ENCODE data around the gene ANAPC13.

DNA sequence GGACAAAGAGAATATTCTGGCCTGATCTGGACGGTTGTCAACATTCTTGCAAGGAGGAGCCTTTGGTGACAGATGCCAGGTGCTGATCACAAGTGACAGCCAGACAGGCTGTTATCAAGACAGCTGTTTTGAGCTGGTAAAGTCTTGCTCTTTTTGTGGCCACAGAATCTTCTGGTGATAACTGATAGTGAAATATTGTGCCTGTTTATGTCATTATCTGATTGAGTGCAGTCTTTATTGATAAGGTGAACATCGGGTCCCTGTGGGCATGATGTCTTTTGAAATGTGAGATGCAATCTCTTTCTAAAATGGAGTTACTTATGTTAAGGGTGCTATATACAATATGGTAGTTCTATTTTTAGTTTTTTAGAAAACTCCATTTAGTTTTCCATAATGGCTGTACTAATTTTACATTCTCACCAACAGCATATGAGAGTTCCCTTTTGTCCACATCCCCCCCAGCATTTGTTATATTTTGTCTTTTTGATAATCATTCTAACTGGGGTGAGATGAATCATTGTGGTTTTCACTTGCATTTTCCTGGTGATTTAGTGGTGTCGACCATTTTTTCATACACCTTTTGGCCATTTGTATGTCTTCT is 10.8 kb upstream of the ANAPC13 start:
- TF ChIP-seq, protein P1, sequence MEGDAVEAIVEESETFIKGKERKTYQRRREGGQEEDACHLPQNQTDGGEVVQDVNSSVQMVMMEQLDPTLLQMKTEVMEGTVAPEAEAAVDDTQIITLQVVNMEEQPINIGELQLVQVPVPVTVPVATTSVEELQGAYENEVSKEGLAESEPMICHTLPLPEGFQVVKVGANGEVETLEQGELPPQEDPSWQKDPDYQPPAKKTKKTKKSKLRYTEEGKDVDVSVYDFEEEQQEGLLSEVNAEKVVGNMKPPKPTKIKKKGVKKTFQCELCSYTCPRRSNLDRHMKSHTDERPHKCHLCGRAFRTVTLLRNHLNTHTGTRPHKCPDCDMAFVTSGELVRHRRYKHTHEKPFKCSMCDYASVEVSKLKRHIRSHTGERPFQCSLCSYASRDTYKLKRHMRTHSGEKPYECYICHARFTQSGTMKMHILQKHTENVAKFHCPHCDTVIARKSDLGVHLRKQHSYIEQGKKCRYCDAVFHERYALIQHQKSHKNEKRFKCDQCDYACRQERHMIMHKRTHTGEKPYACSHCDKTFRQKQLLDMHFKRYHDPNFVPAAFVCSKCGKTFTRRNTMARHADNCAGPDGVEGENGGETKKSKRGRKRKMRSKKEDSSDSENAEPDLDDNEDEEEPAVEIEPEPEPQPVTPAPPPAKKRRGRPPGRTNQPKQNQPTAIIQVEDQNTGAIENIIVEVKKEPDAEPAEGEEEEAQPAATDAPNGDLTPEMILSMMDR (IDR thresholded peaks at IDR 0.05): no peak
- TF ChIP-seq POLR2AphosphoS5 (IDR thresholded peaks at IDR 0.05; ENCODE audit: low read depth, low read length): no peak
- no peak for TF ChIP-seq SIN3A (IDR thresholded peaks at IDR 0.05; ENCODE audit: borderline replicate concordance, insufficient read depth, low read depth, low read length)
